Left ventricle myocardium inferior (tissue), 1 donor: ENCODE data around the gene USP13. TPM values are rescaled to one million over a fixed set of nuclear protein-coding genes. Genes with fewer than 3 reads are reported as not detected.

ENCODE experiments used
- DNase-seq: peaks from one replicate; pipeline ENCODE4 v3.0.0-alpha.2; 2020
- H3K27ac ChIP-seq: fragments of 200-600 bp; replicated peaks from 2 replicates; pipeline ENCODE4 v1.8.0; 2021
- H3K27me3 ChIP-seq: fragments of 200-600 bp; 2 replicates; pipeline ENCODE4 v1.8.0; 2021; ENCODE audit warnings: low read depth
- H3K36me3 ChIP-seq: fragments of 200-600 bp; 2 replicates; pipeline ENCODE4 v1.8.0; 2021
- H3K4me1 ChIP-seq: fragments of 200-600 bp; 2 replicates; pipeline ENCODE4 v1.8.0; 2021
- H3K4me3 ChIP-seq: fragments of 200-600 bp; 2 replicates; pipeline ENCODE4 v1.8.0; 2021; ENCODE audit warnings: mild to moderate bottlenecking, moderate library complexity
- H3K9me3 ChIP-seq: fragments of 200-600 bp; replicated peaks from 2 replicates; pipeline ENCODE4 v1.8.0; 2021
- intact Hi-C: fragments of 100-400 bp; cut with micrococcal nuclease; formaldehyde crosslinking; loops from one replicate; pipeline ENCODE4 v1.11.0; 2022
- total RNA-seq: library from RNA; stranded (reverse); fragmentation: NEBNext Ultra II Directional; extraction: Animal tissue kit (Norgen Biotek cat#: 25700); gene quantifications from one replicate; pipeline ENCODE4 v1.2.1, GENCODE V29; 2021
- TF ChIP-seq, protein P1 (sequence below): fragments of 200-600 bp; IDR thresholded peaks from 2 replicates; pipeline ENCODE4 v1.8.0; 2021; ENCODE audit warnings: antibody characterized with exemption, mild to moderate bottlenecking, borderline replicate concordance
- donor health status: DM: no; HTN: yes; CAD: no; lungs with severe emphysema.

The USP13 gene
- total RNA-seq, 1 donor from 2014 or later = 162 TPM

DNA sequence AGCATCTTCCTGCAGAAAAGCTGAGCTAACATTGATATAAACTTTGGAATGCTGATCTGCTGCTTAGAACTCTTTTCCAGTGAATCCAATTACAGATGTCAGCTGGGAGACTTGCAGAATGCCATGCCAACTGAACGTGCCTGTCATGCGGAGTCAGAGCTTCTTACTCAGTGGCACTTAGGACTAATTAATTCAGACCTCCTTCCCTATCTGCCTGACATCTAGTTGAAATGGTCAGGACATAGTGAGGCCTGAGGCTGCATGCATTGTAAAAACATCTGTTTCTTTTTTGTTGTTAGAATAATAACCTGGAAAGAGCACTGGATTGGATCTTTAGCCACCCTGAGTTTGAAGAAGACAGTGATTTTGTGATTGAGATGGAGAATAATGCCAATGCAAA lies 112.6 kb downstream of the USP13 start:
- Histone ChIP-seq H3K4me1 (peaks cover 29% of the 10 kb centered on the region), H3K4me3 (no peak overlapping the region), H3K9me3 (no peaks in the 10 kb centered on the region), H3K27ac (peak overlapping the region; percentile 39), H3K36me3 (peaks cover 74% of the 10 kb centered on the region), H3K27me3 (no peaks in the 10 kb centered on the region)
- DNase-seq = no peak
- intact Hi-C loops = no loop called here
- TF ChIP-seq, protein P1, sequence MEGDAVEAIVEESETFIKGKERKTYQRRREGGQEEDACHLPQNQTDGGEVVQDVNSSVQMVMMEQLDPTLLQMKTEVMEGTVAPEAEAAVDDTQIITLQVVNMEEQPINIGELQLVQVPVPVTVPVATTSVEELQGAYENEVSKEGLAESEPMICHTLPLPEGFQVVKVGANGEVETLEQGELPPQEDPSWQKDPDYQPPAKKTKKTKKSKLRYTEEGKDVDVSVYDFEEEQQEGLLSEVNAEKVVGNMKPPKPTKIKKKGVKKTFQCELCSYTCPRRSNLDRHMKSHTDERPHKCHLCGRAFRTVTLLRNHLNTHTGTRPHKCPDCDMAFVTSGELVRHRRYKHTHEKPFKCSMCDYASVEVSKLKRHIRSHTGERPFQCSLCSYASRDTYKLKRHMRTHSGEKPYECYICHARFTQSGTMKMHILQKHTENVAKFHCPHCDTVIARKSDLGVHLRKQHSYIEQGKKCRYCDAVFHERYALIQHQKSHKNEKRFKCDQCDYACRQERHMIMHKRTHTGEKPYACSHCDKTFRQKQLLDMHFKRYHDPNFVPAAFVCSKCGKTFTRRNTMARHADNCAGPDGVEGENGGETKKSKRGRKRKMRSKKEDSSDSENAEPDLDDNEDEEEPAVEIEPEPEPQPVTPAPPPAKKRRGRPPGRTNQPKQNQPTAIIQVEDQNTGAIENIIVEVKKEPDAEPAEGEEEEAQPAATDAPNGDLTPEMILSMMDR = no peak

DNA sequence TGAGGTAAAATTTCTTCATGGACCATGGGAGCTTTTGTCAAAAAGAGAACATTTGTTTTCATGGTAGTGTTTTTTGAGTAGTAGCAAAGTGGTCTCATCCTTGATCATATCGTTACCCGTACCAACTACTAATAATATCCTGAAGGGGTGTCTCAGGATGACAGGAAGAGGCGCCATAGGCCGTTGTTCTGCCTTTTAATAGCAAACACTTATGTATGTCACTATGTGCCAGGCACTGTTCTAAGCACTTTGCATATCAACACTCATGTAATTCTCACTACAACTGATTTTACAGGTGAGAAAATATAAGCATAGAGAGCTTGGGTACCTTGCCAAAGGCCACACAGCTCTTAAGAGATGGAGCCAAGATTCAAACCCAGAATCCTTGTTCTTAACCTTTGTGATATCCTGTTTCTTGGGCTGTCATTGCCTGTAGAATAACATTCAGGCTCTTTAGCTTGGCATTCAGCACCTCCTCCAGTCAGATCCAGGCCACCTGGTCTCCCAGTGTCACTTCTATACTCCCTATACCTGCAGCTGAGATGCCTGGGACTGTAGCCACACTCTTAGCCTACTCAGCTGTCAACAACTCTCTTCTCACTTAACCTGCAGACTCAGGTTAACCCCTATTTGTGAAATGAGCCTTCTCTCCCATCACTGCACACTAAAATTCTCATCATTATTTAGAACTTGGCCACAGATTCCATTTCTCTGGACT lies 113.7 kb downstream of the USP13 start:
- Histone ChIP-seq H3K36me3 (peaks cover 73% of the 10 kb centered on the region), H3K27ac (peak overlapping the region; percentile 39), H3K4me3 (no peak overlapping the region), H3K4me1 (peaks cover 39% of the 10 kb centered on the region), H3K9me3 (no peaks in the 10 kb centered on the region), H3K27me3 (no peaks in the 10 kb centered on the region)
- intact Hi-C loops = no loop called here
- DNase-seq = no peak
- TF ChIP-seq, protein P1 = no peak

DNA sequence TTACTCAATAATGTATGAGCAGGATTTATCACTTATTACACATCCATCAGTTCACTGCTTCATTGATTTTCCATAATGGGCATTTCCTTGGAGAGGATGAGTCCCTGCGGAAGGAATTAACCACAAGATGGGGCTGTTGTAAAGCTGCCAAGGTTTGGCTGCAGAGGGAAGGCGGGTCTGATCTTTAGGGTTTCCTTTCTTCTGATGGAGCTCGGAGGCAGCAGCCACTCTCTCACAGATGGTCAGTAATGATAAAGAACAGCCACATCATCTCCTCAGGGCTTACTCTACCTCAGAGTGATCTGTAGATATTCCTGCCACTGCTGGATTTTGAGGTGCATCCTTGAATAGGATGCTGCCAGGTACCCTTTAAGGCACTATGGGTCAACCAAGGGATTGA lies 115.2 kb downstream of the USP13 start:
- intact Hi-C loops = no loop called here
- TF ChIP-seq, protein P1 = peak; percentile 44
- no peak overlapping the region for H3K27ac ChIP-seq
- peaks cover 39% of the 10 kb centered on the region for H3K4me1 ChIP-seq
- no peaks in the 10 kb centered on the region for H3K9me3 ChIP-seq
- H3K4me3 ChIP-seq = no peak overlapping the region
- H3K27me3 ChIP-seq = no peaks in the 10 kb centered on the region
- no peak for DNase-seq
- peaks cover 74% of the 10 kb centered on the region for H3K36me3 ChIP-seq

DNA sequence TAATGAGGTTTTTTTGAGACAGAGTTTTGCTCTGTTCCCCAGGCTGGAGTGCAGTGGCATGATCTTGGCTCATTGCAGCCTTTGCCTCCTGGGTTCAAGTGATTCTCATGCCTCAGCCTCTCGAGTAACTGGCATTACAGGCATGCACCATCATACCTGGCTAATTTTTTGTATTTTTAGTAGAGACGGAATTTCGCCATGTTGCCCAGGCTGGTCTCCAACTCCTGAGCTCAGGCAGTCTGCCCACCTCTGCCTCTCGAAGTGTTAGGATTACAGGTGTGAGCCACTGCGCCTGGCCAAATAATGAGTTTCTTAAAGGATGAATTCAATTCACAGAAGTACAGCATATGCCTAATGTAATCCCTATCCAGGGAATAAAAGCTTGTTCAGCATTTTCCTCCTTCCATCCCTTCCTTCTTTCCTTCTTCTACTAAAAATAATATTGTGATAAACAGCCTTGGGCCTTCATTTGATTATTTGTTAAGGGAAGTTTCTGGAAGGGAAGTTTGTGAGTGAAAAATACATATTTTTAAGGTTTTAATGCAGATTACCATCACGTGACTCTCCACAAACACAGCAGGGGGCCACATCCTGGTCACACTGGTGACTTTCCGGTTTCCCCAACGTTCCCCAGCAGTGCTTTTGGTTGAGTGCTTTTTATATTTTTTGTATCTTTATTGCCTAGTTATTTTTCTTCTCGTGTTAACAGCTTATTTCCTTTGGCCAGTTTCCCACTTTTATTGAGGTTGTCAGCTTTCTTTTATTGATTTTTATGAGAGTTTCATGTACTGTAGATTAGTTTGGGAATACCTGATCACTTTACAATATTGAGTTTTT lies 116.8 kb downstream of the USP13 start:
- DNase-seq = no peak
- Histone ChIP-seq H3K4me1 (peaks cover 34% of the 10 kb centered on the region), H3K36me3 (peaks cover 74% of the 10 kb centered on the region), H3K27ac (no peak overlapping the region), H3K27me3 (no peaks in the 10 kb centered on the region), H3K4me3 (no peak overlapping the region), H3K9me3 (no peaks in the 10 kb centered on the region)
- TF ChIP-seq, protein P1 = no peak
- intact Hi-C loops = loop anchor here (5.0 kb wide), 1 partner anchor 117 kb away; the partner anchor contains the start of gene USP13

DNA sequence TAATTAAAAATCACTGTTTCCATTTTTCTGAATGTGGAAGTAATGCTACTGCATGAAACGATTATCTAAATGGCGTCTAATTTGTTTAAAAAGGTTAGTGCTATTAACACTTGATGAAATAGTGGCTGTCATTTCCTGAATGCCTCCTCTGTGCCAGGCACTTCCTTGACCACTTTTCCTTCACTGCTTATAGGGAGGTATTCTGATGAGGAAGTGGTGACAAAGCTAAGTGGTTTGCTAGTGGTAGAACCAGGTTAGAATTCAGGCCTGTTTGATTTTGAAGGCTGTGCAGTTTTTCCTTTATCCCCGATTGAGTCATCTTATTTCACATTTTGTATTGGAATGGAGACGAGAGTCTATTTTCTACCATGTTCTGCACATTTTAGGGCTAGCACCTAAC lies 119.0 kb downstream of the USP13 start:
- no peaks in the 10 kb centered on the region for H3K27me3 ChIP-seq
- TF ChIP-seq, protein P1 = no peak
- intact Hi-C loops = loop anchor here (5.0 kb wide), 1 partner anchor 119 kb away; the partner anchor contains the start of gene USP13
- H3K27ac ChIP-seq = no peak overlapping the region
- no peak overlapping the region for H3K4me3 ChIP-seq
- H3K36me3 ChIP-seq = peaks cover 74% of the 10 kb centered on the region
- DNase-seq = no peak
- peaks cover 12% of the 10 kb centered on the region for H3K4me1 ChIP-seq
- H3K9me3 ChIP-seq = peaks cover 6% of the 10 kb centered on the region
